OCI-LY1 (cell line): ENCODE data around the gene VPS33B.

ENCODE experiments used
- H2AFZ ChIP-seq: fragments of 200-600 bp; sonication (generic), shearing (Covaris generic); 2 replicates; pipeline ENCODE4 v1.6.0; 2014; ENCODE audit warnings: antibody characterized with exemption, mild to moderate bottlenecking, low read length
- H3F3A ChIP-seq: fragments of 200-600 bp; sonication (generic), shearing (Covaris generic); 2 replicates; pipeline ENCODE4 v1.6.0; 2014; ENCODE audit warnings: mild to moderate bottlenecking, antibody characterized with exemption, low read length, moderate library complexity; ENCODE audit not compliant: insufficient read depth
- H3K27ac ChIP-seq: fragments of 200-600 bp; sonication (generic); 2 replicates; pipeline ENCODE4 v1.5.1; 2014; ENCODE audit warnings: low read length, mixed run types, mild to moderate bottlenecking, low read depth; ENCODE audit not compliant: poor library complexity, severe bottlenecking
- H3K27me3 ChIP-seq: fragments of 200-600 bp; sonication (generic); 2 replicates; pipeline ENCODE4 v1.6.0; 2014; ENCODE audit warnings: antibody characterized with exemption, mild to moderate bottlenecking, low read length, moderate library complexity; ENCODE audit not compliant: insufficient read depth
- H3K36me3 ChIP-seq: fragments of 200-600 bp; sonication (generic); 2 replicates; pipeline ENCODE4 v1.6.1; 2014; ENCODE audit warnings: mild to moderate bottlenecking, antibody characterized with exemption, low read length, moderate library complexity, mixed read lengths; ENCODE audit not compliant: insufficient read depth
- H3K4me1 ChIP-seq: fragments of 200-600 bp; sonication (generic); 2 replicates; pipeline ENCODE4 v1.5.1; 2014; ENCODE audit warnings: mild to moderate bottlenecking, low read length, moderate library complexity; ENCODE audit not compliant: insufficient read depth, severe bottlenecking
- H3K4me2 ChIP-seq: fragments of 200-600 bp; sonication (generic), shearing (Covaris generic); 2 replicates; pipeline ENCODE4 v1.6.1; 2014; ENCODE audit warnings: low read length
- H3K4me3 ChIP-seq: fragments of 200-600 bp; sonication (generic); 2 replicates; pipeline ENCODE4 v1.5.1; 2014; ENCODE audit warnings: low read length, low read depth, mild to moderate bottlenecking, mixed read lengths; ENCODE audit not compliant: poor library complexity, severe bottlenecking
- H3K79me2 ChIP-seq: fragments of 200-600 bp; shearing (Covaris generic); 2 replicates; pipeline ENCODE4 v1.6.1; 2016; ENCODE audit warnings: mixed run types, low read length, mixed read lengths; ENCODE audit not compliant: insufficient read depth
- H3K9ac ChIP-seq: fragments of 200-600 bp; sonication (generic), shearing (Covaris generic); 2 replicates; pipeline ENCODE4 v1.6.1; 2014; ENCODE audit warnings: mild to moderate bottlenecking, low read length, mixed read lengths
- H3K9me2 ChIP-seq: fragments of 200-600 bp; sonication (generic), shearing (Covaris generic); 2 replicates; pipeline ENCODE4 v1.6.1; 2014; ENCODE audit warnings: low read depth, mild to moderate bottlenecking, low read length, mixed read lengths
- H3K9me3 ChIP-seq: fragments of 200-600 bp; shearing (Covaris generic); 2 replicates; pipeline ENCODE4 v1.6.1; 2014; ENCODE audit warnings: low read length, mixed read lengths
- H4K20me1 ChIP-seq: fragments of 200-600 bp; sonication (generic), shearing (Covaris generic); 2 replicates; pipeline ENCODE4 v1.6.0; 2016; ENCODE audit warnings: mild to moderate bottlenecking, low read length; ENCODE audit not compliant: insufficient read depth
- EZH2 ChIP-seq: fragments of 200-600 bp; sonication (generic), shearing (Covaris generic); IDR thresholded peaks from 2 replicates; pipeline ENCODE4 v1.8.0; 2017; ENCODE audit warnings: borderline replicate concordance, mixed run types, mild to moderate bottlenecking, antibody characterized with exemption, low read length, moderate library complexity, mixed read lengths
- TF ChIP-seq, protein P1 (sequence below): fragments of 200-600 bp; sonication (generic), shearing (Covaris generic); IDR thresholded peaks from 2 replicates; pipeline ENCODE4 v1.5.1; 2017; ENCODE audit warnings: mild to moderate bottlenecking, antibody characterized with exemption, low read length, moderate library complexity, mixed read lengths

VPS33B gene

GRCh38 chr15:91027677-91028076, 5.3 kb upstream of the VPS33B start:
- no peaks in the 10 kb centered on the region for H3K36me3 ChIP-seq
- H3K4me2 ChIP-seq: no peak overlapping the region
- no peak overlapping the region for H3K9ac ChIP-seq
- no peaks in the 10 kb centered on the region for H3K9me3 ChIP-seq
- peaks cover 5% of the 10 kb centered on the region for H3K4me1 ChIP-seq
- H2AFZ ChIP-seq: no peak overlapping the region
- no peaks in the 10 kb centered on the region for H3F3A ChIP-seq
- H3K9me2 ChIP-seq: no peaks in the 10 kb centered on the region
- no peak overlapping the region for H3K4me3 ChIP-seq
- no peaks in the 10 kb centered on the region for H3K27me3 ChIP-seq
- H4K20me1 ChIP-seq: no peaks in the 10 kb centered on the region
- no peak for TF ChIP-seq EZH2
- TF ChIP-seq, protein P1, sequence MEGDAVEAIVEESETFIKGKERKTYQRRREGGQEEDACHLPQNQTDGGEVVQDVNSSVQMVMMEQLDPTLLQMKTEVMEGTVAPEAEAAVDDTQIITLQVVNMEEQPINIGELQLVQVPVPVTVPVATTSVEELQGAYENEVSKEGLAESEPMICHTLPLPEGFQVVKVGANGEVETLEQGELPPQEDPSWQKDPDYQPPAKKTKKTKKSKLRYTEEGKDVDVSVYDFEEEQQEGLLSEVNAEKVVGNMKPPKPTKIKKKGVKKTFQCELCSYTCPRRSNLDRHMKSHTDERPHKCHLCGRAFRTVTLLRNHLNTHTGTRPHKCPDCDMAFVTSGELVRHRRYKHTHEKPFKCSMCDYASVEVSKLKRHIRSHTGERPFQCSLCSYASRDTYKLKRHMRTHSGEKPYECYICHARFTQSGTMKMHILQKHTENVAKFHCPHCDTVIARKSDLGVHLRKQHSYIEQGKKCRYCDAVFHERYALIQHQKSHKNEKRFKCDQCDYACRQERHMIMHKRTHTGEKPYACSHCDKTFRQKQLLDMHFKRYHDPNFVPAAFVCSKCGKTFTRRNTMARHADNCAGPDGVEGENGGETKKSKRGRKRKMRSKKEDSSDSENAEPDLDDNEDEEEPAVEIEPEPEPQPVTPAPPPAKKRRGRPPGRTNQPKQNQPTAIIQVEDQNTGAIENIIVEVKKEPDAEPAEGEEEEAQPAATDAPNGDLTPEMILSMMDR: no peak
- H3K27ac ChIP-seq: no peak overlapping the region
- H3K79me2 ChIP-seq: no peaks in the 10 kb centered on the region

DNA sequence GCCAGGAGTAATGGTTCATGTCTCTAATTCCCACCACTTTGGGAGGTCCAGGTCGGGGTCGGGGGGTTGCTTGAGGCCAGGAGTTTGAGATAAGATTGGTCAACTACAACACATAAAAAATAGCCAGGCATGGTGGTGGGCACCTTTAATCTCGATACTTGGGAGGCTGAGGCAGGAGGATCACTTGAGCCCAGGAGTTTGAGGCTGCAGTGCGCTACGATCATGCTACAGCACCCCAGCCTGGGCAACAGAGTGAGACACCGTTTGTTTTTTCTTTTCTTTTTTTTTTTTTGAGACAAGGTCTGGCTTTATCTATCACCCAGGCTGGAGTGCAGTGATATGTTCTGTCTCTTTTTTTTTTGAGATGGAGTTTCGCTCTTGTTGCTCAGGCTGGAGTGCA, 1.3 kb upstream of the VPS33B start:
- Histone ChIP-seq H3K4me2 (no peak overlapping the region), H3K36me3 (no peaks in the 10 kb centered on the region), H3K27ac (no peak overlapping the region), H2AFZ (no peak overlapping the region), H3K79me2 (no peaks in the 10 kb centered on the region), H3F3A (no peaks in the 10 kb centered on the region), H3K9ac (no peak overlapping the region), H4K20me1 (no peaks in the 10 kb centered on the region), H3K4me1 (peaks cover 23% of the 10 kb centered on the region), H3K9me2 (no peaks in the 10 kb centered on the region), H3K27me3 (no peaks in the 10 kb centered on the region), H3K4me3 (no peak overlapping the region), H3K9me3 (no peaks in the 10 kb centered on the region)
- TF ChIP-seq EZH2: no peak
- TF ChIP-seq, protein P1: no peak

- no peaks in the 10 kb centered on the region for H3K27me3 ChIP-seq
Observed at GRCh38 chr15:91022832-91023129, 387 bp upstream of the VPS33B start.

More at GRCh38 chr15:91022832-91023129, 387 bp upstream of the VPS33B start:
- peaks cover 23% of the 10 kb centered on the region for H3K4me1 ChIP-seq
- peak overlapping the region; percentile 99 for H3K4me2 ChIP-seq
- TF ChIP-seq, protein P1: no peak
- TF ChIP-seq EZH2: no peak
- no peaks in the 10 kb centered on the region for H3K9me2 ChIP-seq
- peak overlapping the region; percentile 83 for H3K9ac ChIP-seq
- no peaks in the 10 kb centered on the region for H3K79me2 ChIP-seq
- H2AFZ ChIP-seq: peak overlapping the region; percentile 17
- peak overlapping the region; percentile 84 for H3K4me3 ChIP-seq
- no peak overlapping the region for H3K27ac ChIP-seq
- H4K20me1 ChIP-seq: no peaks in the 10 kb centered on the region
- H3K9me3 ChIP-seq: no peaks in the 10 kb centered on the region
- no peaks in the 10 kb centered on the region for H3K36me3 ChIP-seq
- H3F3A ChIP-seq: no peaks in the 10 kb centered on the region
